GM18505 (cell line): ENCODE measurements around the gene TIMM17A.

ENCODE experiments used
- ATAC-seq: cut with Tn5 transposase; IDR thresholded peaks from one replicate; pipeline ENCODE4 v1.9.1; 2021; ENCODE audit not compliant: unreplicated experiment
- POLR2A ChIP-seq: IDR thresholded peaks from 4 replicates; pipeline ENCODE4 v1.6.1; 2011; ENCODE audit warnings: borderline replicate concordance; ENCODE audit not compliant: insufficient read depth, insufficient read length; ENCODE audit errors: extremely low read depth

The TIMM17A gene

GRCh38 chr1:201982623-201983379 is 27.5 kb downstream of the TIMM17A start, which contains the start of gene RNPEP:
RNPEP (plus strand) TSS chr1:201982648; CDS start chr1:201982667, 19 bp downstream.
- TF ChIP-seq POLR2A: peak; percentile 76

GRCh38 chr1:201983380-201983805 is 28.1 kb downstream of the TIMM17A start:
- TF ChIP-seq POLR2A: no peak
- ATAC-seq: no peak

More at GRCh38 chr1:201982623-201983379, 27.5 kb downstream of the TIMM17A start, which contains the start of gene RNPEP:
- peak; percentile 72 for ATAC-seq

DNA sequence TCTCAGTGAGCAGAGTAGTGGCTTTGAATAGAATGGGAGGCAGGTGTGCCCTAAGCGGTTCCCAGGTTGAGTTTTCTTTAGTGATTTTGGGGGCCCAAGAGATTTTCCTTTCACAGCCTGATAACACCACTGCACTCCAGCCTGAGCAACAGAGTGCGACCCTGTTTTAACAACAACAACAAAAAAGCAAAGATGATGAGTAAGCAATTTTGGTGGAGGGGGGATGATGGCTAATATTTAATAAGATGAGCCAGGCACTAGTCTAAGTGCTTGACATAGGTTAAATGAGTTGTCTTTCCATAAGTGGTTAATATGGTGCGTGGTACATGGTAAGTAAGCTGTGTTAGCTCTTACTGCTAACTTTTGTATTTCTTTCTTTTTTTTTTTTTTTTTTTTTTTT is 29.1 kb downstream of the TIMM17A start:
- no peak for ATAC-seq
- TF ChIP-seq POLR2A: no peak

DNA sequence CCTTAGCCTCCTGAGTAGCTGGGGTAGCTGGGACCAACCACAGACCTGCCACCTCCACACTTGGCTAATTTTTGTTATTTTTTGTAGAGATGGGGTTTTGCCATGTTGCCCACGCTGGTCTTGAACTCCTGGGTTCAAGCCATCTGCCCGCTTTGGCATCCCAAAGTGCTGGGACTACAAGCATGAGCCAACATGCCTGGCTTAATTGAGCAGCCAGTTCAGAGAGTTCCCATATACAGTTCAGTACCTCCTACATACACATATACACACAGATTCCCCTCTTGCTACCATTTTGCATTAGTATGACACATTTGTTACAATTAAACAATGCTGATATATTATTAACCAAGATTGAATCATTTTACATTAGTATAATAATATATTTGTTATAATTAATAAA is 30.1 kb downstream of the TIMM17A start:
- no peak for TF ChIP-seq POLR2A
- no peak for ATAC-seq

GRCh38 chr1:201988601-201989000 is 33.3 kb downstream of the TIMM17A start:
- no peak for ATAC-seq
- no peak for TF ChIP-seq POLR2A

GRCh38 chr1:201989354-201990128 is 34.2 kb downstream of the TIMM17A start:
- no peak for ATAC-seq
- TF ChIP-seq POLR2A: no peak

- no peak for ATAC-seq
- no peak for TF ChIP-seq POLR2A
Measured at GRCh38 chr1:201990427-201990826, 35.1 kb downstream of the TIMM17A start.

- ATAC-seq: no peak
- TF ChIP-seq POLR2A: no peak
Measured at GRCh38 chr1:201999625-202000238, 44.4 kb downstream of the TIMM17A start.

- no peak for ATAC-seq
Measured at GRCh38 chr1:202002507-202002906, 47.2 kb downstream of the TIMM17A start.

GRCh38 chr1:202004711-202005110 is 49.4 kb downstream of the TIMM17A start:
- no peak for TF ChIP-seq POLR2A
- ATAC-seq: no peak

More at GRCh38 chr1:202002507-202002906, 47.2 kb downstream of the TIMM17A start:
- TF ChIP-seq POLR2A: no peak

- TF ChIP-seq POLR2A: no peak
- ATAC-seq: no peak
Measured at GRCh38 chr1:202005958-202006357, 50.7 kb downstream of the TIMM17A start.

- no peak for ATAC-seq
- TF ChIP-seq POLR2A: no peak
Measured at GRCh38 chr1:202007304-202007703, 52.0 kb downstream of the TIMM17A start.

- ATAC-seq: no peak
Measured at GRCh38 chr1:202007805-202008489, 52.6 kb downstream of the TIMM17A start.

More at GRCh38 chr1:202007805-202008489, 52.6 kb downstream of the TIMM17A start:
- no peak for TF ChIP-seq POLR2A
